ENCODE results near the gene DDX28. TPM values are rescaled to one million over a fixed set of nuclear protein-coding genes. Genes with fewer than 3 reads are reported as not detected.

Gene DDX28
- total and polyA plus RNA-seq, 2 of the 8 experiments (the other 6 are each of a cell fraction or from before 2014, with no cell fraction given) = 16.8 to 28.1 TPM

DNA sequence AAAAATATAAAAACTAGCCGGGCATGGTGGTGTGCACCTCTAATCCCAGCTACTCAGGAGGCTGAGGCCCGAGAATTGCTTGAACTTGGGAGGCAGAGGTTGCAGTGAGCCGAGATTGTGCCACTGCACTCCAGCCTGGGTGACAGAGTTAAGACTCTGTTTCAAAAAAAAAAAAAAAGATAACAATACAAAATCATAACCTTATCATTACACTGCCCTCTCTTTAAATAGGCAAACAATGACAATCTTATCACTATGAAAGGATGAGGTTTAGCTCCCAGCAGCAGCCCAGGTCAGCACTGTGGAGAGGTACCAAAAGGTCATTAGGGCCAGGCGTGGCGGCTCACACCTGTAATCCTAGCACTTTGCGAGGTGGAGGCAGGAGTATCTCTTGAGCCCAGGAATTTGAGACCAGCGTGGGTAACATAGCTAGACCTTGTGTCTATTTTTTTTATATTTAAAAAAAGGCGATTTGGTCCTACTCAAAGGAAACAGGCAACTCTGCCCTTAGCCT is 3.8 kb downstream of the DDX28 start (continued):
- TF ChIP-seq, protein P1, sequence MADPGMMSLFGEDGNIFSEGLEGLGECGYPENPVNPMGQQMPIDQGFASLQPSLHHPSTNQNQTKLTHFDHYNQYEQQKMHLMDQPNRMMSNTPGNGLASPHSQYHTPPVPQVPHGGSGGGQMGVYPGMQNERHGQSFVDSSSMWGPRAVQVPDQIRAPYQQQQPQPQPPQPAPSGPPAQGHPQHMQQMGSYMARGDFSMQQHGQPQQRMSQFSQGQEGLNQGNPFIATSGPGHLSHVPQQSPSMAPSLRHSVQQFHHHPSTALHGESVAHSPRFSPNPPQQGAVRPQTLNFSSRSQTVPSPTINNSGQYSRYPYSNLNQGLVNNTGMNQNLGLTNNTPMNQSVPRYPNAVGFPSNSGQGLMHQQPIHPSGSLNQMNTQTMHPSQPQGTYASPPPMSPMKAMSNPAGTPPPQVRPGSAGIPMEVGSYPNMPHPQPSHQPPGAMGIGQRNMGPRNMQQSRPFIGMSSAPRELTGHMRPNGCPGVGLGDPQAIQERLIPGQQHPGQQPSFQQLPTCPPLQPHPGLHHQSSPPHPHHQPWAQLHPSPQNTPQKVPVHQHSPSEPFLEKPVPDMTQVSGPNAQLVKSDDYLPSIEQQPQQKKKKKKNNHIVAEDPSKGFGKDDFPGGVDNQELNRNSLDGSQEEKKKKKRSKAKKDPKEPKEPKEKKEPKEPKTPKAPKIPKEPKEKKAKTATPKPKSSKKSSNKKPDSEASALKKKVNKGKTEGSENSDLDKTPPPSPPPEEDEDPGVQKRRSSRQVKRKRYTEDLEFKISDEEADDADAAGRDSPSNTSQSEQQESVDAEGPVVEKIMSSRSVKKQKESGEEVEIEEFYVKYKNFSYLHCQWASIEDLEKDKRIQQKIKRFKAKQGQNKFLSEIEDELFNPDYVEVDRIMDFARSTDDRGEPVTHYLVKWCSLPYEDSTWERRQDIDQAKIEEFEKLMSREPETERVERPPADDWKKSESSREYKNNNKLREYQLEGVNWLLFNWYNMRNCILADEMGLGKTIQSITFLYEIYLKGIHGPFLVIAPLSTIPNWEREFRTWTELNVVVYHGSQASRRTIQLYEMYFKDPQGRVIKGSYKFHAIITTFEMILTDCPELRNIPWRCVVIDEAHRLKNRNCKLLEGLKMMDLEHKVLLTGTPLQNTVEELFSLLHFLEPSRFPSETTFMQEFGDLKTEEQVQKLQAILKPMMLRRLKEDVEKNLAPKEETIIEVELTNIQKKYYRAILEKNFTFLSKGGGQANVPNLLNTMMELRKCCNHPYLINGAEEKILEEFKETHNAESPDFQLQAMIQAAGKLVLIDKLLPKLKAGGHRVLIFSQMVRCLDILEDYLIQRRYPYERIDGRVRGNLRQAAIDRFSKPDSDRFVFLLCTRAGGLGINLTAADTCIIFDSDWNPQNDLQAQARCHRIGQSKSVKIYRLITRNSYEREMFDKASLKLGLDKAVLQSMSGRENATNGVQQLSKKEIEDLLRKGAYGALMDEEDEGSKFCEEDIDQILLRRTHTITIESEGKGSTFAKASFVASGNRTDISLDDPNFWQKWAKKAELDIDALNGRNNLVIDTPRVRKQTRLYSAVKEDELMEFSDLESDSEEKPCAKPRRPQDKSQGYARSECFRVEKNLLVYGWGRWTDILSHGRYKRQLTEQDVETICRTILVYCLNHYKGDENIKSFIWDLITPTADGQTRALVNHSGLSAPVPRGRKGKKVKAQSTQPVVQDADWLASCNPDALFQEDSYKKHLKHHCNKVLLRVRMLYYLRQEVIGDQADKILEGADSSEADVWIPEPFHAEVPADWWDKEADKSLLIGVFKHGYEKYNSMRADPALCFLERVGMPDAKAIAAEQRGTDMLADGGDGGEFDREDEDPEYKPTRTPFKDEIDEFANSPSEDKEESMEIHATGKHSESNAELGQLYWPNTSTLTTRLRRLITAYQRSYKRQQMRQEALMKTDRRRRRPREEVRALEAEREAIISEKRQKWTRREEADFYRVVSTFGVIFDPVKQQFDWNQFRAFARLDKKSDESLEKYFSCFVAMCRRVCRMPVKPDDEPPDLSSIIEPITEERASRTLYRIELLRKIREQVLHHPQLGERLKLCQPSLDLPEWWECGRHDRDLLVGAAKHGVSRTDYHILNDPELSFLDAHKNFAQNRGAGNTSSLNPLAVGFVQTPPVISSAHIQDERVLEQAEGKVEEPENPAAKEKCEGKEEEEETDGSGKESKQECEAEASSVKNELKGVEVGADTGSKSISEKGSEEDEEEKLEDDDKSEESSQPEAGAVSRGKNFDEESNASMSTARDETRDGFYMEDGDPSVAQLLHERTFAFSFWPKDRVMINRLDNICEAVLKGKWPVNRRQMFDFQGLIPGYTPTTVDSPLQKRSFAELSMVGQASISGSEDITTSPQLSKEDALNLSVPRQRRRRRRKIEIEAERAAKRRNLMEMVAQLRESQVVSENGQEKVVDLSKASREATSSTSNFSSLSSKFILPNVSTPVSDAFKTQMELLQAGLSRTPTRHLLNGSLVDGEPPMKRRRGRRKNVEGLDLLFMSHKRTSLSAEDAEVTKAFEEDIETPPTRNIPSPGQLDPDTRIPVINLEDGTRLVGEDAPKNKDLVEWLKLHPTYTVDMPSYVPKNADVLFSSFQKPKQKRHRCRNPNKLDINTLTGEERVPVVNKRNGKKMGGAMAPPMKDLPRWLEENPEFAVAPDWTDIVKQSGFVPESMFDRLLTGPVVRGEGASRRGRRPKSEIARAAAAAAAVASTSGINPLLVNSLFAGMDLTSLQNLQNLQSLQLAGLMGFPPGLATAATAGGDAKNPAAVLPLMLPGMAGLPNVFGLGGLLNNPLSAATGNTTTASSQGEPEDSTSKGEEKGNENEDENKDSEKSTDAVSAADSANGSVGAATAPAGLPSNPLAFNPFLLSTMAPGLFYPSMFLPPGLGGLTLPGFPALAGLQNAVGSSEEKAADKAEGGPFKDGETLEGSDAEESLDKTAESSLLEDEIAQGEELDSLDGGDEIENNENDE (IDR thresholded peaks at IDR 0.05; ENCODE audit: insufficient replicate concordance, low read length) = no peak
- TF ChIP-seq GABPA (IDR thresholded peaks at IDR 0.05; ENCODE audit: borderline replicate concordance, insufficient read depth, low read length) (no peak), SIN3A (conservative IDR thresholded peaks at IDR 0.05 in 1 of 2, IDR thresholded peaks at IDR 0.05 in 1 of 2; ENCODE audit: low read depth in 1 of 2, low read length in 2 of 2) (no peak), CBX5 (IDR thresholded peaks at IDR 0.05; ENCODE audit: low read depth, low read length) (no peak), KDM4A (IDR thresholded peaks at IDR 0.05; ENCODE audit: low read depth, low read length, severe bottlenecking) (no peak), TEAD4 (IDR thresholded peaks at IDR 0.05; ENCODE audit: low read depth, low read length) (no peak)
